ENCODE data around the gene RPS5. TPM values are rescaled to one million over a fixed set of nuclear protein-coding genes. Genes with fewer than 3 reads are reported as not detected.
"Not testable (repeated sequence)": the region's sequence is repeated elsewhere in the genome, so short reads cannot be mapped to it uniquely, and the experiment has no call there.

RPS5 gene
- total RNA-seq, 4 donors from 2014 or later: 428 to 1,258 (median 517) TPM

GRCh38 chr19:58374200-58374599 lies 12.9 kb upstream of the RPS5 start:
- H3K4me3 ChIP-seq: no peak overlapping the region
- H3K4me1 ChIP-seq: peaks cover 0 to 3% (median 0%) of the 10 kb centered on the region in 4 donors
- no peak for DNase-seq
- no peaks in the 10 kb centered on the region for H3K36me3 ChIP-seq
- H3K27ac ChIP-seq: no peak overlapping the region
- no peaks in the 10 kb centered on the region for H3K27me3 ChIP-seq
- H3K9me3 ChIP-seq: no peaks in the 10 kb centered on the region
- TF ChIP-seq CTCF (IDR thresholded peaks at IDR 0.05) (no peak), POLR2A (IDR thresholded peaks at IDR 0.05) (no peak)

- H3K4me3 ChIP-seq, DNase-seq, H3K36me3 ChIP-seq, H3K9me3 ChIP-seq, H3K27me3 ChIP-seq, H3K27ac ChIP-seq: not testable (repeated sequence)
- H3K4me1 ChIP-seq: peaks cover 0 to 17% (median 7%) of the 10 kb centered on the region in 4 donors
Measured at GRCh38 chr19:58376724-58377123, 10.3 kb upstream of the RPS5 start.

GRCh38 chr19:58379246-58379645 lies 7.8 kb upstream of the RPS5 start:
- DNase-seq: no peak
- Histone ChIP-seq H3K4me1 (peaks cover 0 to 22% (median 10%) of the 10 kb centered on the region in 4 donors), H3K27me3 (no peaks in the 10 kb centered on the region), H3K9me3 (no peaks in the 10 kb centered on the region), H3K4me3 (no peak overlapping the region), H3K36me3 (no peaks in the 10 kb centered on the region), H3K27ac (peak overlapping the region in 1 of 4 donors; percentile 92)
- no peak for TF ChIP-seq CTCF (IDR thresholded peaks at IDR 0.05)
- no peak for TF ChIP-seq POLR2A (IDR thresholded peaks at IDR 0.05)

GRCh38 chr19:58380037-58380661 lies 6.9 kb upstream of the RPS5 start:
- H3K4me3 ChIP-seq: peak overlapping the region; percentile 60 to 83 (median 78)
- TF ChIP-seq POLR2A (IDR thresholded peaks at IDR 0.05): no peak

GRCh38 chr19:58380662-58381459 lies 6.2 kb upstream of the RPS5 start, which contains the start of gene ZNF837:
Gene ZNF837 (minus strand): TSS chr19:58381030. CDS start chr19:58369332, 11,698 bp downstream.
- Histone ChIP-seq H3K27ac (peak within 1 kb of the TSS; percentile 86 to 96 (median 92)), H3K4me3 (peak within 1 kb of the TSS; percentile 60 to 83 (median 78)), H3K27me3 (no peaks in the 10 kb centered on the region), H3K4me1 (peaks cover 0 to 29% (median 15%) of the 10 kb centered on the region in 4 donors), H3K9me3 (no peaks in the 10 kb centered on the region), H3K36me3 (no peaks in the 10 kb centered on the region)
- peak; percentile 98 to 100 (median 99) for DNase-seq
- TF ChIP-seq POLR2A (IDR thresholded peaks at IDR 0.05) (peak; percentile 87 to 92), CTCF (IDR thresholded peaks at IDR 0.05) (peak in 3 of 6 experiments; percentile 20 to 45 (median 24))

More at GRCh38 chr19:58380037-58380661, 6.9 kb upstream of the RPS5 start:
- peaks cover 0 to 22% (median 10%) of the 10 kb centered on the region in 4 donors for H3K4me1 ChIP-seq
- H3K27ac ChIP-seq: peak overlapping the region; percentile 86 to 96 (median 92)
- H3K36me3 ChIP-seq: no peaks in the 10 kb centered on the region
- no peaks in the 10 kb centered on the region for H3K9me3 ChIP-seq
- no peak for DNase-seq
- no peaks in the 10 kb centered on the region for H3K27me3 ChIP-seq

GRCh38 chr19:58381460-58382212 lies 5.4 kb upstream of the RPS5 start:
- Histone ChIP-seq H3K27me3 (no peaks in the 10 kb centered on the region), H3K4me1 (peaks cover 0 to 33% (median 18%) of the 10 kb centered on the region in 4 donors), H3K27ac (peak overlapping the region; percentile 72 to 96 (median 89)), H3K36me3 (no peaks in the 10 kb centered on the region), H3K4me3 (peak overlapping the region; percentile 60 to 83 (median 78)), H3K9me3 (no peaks in the 10 kb centered on the region)
- DNase-seq: no peak
- TF ChIP-seq CTCF (IDR thresholded peaks at IDR 0.05) (no peak), POLR2A (IDR thresholded peaks at IDR 0.05) (no peak)
